Stimulated activated CD4-positive, alpha-beta T cell treated with anti-CD3 and anti-CD28 coated beads, Interleukin-2, amount 100 ng/mL, for 48 hours (primary cell): Measurements from ENCODE around the gene ALG6.
"Not testable (repeated sequence)": the region's sequence is repeated elsewhere in the genome, so short reads cannot be mapped to it uniquely, and the experiment has no call there.

Source experiments
- DNase-seq, 2 donors: peaks; one replicate each; pipeline ENCODE4 v3.0.0-alpha.2; 2020

Gene ALG6

DNA sequence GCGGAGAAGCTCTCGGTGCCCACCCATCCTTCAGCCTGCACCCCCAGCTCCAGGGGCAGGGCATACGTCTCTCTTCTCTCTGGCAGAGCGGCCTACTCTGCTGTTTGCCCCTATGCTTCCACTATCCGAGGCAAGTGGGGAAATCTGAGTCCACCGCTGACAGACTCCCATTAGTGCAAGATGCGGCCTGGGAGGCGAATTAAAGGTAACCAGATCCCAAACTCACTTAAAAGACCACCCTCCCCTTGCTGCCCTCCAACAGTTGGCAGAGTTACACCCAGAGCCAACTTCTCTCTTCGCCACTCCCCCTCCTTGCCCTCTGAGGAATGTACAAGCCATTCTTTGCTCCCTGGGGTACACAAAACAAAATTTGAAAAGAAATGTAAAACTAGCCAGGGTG lies 38.6 kb upstream of the ALG6 start:
- DNase-seq: no peak

DNA sequence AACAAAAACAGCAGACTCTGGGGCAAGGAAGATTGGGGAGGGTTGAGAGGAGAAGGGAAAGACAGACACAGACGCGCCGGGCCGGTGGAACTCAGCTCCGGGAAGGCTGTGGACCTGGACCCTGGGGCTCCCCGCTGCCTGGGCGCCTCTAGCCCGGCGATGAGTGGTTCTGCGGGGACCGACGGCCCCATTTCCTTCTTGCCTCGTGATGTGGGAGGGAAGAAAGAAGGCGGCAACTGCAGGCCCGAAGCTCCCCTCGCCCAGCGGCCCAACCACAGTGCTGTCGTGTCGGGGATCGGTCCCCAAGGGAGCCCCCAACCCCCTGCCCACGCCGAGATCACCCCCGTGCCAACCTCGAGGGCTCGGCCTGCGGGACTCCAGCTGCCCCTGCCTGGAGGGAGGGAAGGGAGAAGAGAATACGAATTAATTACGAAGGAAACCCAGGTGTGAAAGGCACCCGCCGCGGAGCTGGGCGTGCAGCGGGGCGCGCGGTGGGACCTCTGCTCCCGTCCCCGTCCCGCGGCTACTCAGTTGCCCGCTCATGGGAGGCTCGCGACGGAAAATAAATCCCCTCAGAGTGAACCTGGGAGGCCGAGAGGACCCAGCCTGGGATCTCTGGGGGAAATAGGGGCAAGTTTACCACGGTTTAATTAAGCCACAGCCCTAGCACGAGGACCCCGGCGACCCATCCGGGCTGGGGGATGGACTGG lies 37.7 kb upstream of the ALG6 start:
- DNase-seq: no peak

DNA sequence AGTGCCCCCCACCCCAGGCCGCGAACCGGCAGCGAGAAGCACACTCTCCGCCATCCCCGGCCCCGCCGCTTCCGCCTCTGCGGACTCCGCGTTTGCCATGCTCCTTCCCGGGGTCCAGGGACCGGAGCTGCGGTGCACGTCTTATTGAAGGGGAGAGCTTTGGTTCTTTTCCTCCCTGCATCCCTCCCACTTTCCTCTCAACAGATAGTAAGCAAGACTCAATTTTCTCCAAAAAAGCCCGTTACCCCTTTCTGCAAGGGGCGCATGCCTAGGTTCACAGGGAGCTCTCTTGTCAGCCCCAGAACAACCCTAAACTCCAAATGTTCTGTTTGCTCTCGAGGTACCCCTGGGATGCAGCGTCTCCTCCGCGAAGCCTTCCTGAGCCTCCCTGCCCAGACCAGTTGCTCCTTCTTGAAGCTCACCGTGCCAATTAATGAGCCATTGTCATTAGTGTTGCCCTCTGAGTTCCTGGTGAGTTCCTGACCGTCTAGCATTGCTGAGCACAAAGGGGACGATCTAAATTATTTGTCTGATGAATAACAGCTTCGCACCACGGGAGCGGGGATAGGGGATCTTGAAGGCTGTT lies 37.0 kb upstream of the ALG6 start:
- DNase-seq: no peak

DNA sequence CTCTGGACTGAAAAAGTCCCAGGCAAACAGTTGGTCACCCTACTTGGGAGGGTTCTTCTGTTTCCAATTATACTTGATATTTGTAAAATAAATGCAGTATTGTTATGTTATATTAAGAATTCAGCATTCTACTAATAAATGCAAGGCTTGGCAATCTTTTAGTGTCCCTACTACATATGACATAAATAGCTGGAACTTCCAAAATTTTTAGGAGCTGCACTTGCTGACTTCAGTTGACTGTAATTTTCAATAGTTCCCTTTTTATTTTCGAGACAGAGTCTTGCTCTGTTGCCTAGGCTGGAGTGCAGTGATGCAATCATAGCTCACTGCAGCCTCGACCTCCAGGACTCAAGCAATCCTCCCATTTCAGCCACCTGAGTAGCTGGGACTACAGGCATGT lies 25.0 kb upstream of the ALG6 start:
- no peak for DNase-seq

DNA sequence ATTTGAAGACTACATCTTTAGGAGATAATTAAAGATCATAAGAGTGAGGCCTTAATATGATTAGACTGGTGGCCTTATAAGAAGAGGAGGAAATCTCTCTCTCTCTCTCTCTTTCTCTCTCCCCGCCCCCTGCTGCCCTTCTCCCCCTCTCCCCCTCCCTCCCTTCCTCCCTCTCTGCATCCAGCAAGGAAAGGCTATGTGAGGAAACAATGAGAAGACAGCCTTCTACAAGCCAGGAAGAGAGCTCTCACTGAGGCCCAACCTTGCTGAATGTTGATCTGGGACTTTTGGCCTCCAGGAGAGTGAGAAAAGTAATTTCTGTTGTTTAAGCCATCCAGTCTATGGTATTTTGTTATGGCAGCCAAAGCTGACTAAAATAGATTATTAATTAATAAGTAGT lies 23.5 kb upstream of the ALG6 start:
- no peak for DNase-seq

DNA sequence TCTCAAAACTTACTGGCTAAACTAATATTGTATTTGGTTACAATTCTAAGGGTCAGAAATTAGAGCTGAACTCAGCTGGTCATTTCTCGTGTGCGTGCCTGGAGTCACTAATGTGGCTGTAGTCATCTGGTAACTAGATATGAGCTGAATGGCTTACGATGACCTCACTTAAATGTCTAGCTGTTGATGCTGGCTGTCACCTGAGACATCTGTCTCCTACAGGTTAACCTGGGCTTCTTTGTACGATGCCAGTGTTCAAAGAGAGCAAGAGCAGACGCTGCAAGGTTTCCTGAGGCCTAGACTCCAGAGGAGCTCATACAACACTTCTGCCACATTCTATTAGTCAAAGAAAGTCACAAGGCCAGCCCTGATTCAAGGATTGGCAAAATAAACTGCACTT lies 17.1 kb upstream of the ALG6 start:
- no peak for DNase-seq

DNA sequence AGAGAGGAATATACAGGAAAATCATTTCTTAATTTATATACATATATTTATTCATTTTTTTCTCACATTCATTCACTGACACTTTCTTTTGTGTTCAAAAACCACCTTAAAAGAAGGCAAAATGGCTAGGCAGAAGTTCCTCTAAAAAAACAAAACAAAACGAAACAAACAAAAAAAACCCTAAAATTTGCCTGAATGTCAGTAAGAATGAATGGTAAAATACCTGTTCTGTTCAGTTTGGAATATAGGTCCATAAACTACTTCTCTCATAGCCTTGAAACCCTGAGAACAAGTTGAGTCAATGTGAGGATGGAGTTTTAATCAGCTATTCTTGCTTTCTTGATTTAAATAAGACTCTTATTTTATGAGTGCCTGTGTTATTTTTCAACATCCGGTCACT lies 14.7 kb upstream of the ALG6 start:
- no peak for DNase-seq

DNA sequence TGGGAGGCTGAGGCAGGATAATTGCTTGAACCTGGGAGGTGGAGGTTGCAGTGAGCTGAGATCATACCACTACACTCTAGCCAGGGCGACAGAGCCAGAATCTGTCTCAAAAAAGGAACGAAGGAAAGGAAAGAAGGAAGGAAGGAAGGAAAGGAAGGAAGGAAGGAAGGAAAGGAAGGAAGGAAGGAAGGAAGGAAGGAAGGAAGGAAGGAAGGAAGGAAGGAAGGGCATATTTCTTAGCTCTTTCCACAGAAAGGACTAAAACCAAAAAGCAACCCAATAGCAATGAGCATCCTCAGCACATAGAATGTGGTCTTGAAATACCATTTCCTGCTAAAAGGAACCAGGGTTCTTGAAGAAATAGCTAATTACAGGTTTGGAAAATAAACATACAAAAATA lies 11.2 kb upstream of the ALG6 start:
- not testable (repeated sequence) for DNase-seq

DNA sequence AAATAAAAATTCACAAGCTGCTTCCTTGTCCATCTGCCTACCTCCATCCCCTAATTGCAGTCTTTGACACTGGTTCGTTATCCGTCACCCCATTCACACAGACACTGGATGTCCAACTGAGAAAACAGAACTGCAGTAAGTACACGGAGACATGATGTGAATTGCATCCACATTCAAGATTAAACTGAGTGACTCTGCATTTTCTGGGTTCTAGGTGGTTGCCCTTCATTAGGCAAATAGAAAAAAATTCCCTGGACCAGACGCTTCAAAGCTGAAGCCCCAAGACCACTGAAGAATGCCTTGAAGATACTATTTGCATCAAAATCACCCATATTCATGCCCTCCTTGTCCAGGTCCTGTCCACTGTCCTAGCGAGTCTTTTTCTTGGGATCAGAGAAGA lies 7.9 kb upstream of the ALG6 start:
- no peak for DNase-seq

DNA sequence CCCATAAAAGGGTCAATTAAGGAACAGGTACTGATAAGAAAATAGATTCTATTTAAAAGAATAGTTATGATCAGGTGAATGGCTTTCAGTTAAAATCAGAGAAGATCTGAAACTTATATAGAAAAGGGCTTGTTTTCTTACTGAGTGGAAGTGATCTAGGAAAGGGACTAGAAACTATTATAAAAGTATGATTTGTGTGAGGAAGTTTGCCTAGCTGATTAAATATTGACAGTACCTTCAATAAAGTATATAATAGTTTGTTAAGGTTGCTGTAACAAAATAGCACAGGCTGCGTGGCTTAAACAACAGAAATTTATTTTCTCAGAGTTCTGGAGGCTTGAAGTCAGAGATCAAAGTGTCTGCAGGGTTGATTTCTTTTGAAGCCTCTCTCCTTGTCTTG lies 5.4 kb upstream of the ALG6 start:
- DNase-seq: no peak

DNA sequence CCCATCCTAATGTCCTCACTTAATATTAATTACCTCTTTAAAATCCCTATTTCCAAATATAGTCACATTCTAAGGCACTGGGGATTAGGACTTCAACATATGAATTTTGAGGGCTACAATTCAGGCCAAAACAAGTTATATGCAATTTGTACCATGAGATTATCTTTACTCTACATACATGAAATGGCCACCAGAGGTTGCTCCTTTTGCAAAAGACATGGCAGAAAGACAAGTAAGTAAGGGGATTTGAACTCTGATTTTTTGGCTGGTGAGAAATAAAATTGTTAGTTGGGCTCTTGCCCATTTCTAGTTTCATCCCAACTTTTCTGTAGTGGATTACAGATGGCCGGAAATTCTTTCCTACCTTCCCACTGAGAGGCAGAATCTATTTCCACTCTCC lies 4.8 kb upstream of the ALG6 start:
- no peak for DNase-seq

DNA sequence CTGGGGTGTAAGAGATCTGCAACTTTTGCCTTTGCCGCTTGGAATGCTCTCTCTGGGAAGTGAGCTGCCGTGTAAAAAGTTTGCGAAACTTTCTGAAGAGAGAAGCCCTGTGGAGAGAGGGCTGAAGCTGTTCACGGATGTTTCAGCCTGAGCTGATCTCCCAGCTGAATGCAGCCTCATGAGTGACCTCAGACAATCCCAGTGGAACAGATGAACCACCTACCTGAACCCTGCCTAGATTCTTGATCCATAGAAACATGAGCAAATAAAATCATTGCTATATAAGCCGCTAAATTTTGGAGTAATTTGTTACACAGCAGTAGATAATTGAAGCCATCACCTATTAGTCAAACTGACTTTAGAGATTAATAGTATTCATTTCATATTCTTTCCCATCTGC lies 4.4 kb upstream of the ALG6 start:
- DNase-seq: no peak

DNA sequence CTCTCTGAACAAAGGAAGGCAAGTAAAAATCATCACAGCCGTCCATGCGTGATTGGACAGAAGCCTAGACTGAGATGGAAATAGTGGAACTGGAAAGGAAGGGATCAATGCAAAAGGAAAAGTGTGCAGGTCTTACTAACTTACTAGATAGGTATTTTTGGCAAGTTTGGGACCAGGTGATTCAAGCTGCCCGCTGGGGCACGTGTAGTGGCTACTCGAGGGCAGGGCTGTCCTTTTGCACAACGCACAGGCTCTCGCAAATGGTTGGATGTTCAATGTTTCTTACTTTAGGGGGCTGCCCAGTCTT lies 566 bp upstream of the ALG6 start:
- DNase-seq: no peak

DNA sequence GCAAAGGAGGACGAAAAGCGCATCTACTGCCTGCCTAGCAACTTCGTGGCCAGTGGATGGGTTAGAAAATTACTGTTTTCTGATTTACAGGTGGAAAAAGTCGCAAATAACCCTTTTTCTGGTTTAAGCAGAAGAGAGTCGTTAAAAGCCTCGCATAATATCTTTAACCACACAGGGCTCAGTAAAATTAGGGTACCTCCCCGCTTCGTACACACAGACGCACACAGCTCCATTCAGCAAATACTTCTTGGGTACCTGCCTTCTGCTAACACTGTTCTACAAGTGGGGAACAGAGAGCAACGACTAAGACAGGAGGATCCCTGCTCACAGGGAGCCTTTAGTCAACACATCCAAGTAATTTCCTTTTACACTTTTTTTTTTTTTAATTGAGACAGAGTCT lies 704 bp downstream of the ALG6 start:
- no peak for DNase-seq

DNA sequence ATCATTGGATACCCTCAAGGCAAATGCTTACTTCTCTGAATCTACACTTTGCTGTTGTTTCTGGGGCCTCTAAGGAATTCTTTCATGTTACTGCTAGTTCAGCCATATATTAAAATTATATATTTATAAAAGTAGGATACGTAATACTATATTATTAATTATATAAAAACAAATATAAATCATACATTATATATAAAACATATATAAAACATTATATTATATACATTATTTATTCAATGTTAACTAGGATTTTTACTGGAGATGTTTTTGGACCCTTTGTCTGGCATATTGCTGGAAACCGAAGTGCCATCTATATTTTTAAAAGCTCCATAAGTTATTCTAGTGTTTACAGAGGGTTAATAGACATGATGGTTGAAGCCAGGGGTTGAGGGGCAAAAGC lies 12.2 kb downstream of the ALG6 start:
- no peak for DNase-seq

DNA sequence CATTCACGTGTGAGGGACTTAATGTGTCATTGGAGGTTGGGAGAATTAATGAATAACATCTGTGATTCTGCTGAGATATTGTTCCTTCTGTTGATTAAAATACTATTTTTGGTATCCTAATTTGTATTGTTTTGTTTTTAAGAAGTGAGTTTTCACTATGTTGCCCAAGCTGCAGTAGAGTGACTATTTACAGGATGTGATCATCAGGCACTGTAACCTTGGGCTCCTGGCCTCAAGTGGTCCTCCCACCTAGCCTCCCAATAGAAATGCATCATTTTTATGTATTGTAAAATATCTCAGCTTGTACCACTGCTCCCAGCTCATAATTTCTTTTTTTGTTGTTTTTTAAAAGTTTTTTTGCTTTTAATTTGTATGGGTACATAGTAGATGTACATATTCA lies 14.3 kb downstream of the ALG6 start:
- DNase-seq: no peak

DNA sequence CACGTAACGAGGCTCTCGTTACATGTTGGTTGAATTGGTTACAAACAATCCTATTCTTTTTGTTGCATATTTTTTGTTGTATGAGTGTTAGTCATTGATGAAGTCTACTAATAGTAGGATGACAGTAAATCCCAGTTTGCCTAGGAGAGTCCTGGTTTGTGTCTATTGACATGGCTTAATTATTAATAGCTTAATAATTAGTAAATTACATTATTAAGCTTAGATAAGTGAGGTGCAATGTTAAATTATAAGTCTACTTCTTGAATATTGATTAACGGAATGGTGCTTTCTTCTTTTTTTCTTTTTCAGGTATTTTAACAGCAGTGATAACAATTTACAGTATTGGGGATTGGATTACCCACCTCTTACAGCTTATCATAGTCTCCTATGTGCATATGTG lies 34.5 kb downstream of the ALG6 start:
- DNase-seq: no peak

DNA sequence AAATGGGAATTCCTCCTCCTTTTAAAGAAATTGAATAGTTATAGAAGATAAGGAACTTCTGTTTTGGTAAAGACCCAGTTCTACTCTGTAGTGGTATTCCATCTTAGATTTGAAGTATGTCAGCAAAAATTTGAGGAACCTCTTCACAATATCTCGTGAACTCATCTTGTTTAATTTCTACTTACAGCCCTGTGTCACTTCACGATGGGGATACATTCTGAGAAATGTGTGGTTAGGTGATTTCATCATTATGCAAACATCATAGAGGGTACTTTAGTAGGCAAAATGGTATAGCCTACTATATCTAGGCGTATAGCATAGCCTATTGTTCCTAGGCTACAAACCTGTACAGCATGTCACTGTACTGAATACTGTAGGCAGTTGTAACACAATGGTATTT lies 36.0 kb downstream of the ALG6 start:
- no peak for DNase-seq

DNA sequence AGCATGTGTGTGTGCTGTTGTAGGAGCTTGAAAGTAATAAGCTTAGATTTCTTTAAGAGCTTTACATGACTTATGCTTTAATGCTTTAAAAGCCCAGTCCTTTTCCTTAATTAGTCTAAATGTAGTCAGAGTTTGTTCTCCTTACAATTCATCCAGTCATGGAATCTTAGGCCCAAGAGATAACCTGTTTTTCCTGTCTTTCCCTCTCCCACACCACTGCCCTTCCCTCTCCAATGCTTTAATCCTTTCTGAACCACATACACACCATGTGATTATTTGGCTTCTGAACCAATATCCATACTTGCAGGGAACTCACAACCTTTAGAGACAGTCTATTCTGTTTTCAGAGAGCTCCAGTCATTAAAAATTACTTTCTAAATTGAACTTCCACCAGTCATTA lies 37.6 kb downstream of the ALG6 start:
- no peak for DNase-seq

DNA sequence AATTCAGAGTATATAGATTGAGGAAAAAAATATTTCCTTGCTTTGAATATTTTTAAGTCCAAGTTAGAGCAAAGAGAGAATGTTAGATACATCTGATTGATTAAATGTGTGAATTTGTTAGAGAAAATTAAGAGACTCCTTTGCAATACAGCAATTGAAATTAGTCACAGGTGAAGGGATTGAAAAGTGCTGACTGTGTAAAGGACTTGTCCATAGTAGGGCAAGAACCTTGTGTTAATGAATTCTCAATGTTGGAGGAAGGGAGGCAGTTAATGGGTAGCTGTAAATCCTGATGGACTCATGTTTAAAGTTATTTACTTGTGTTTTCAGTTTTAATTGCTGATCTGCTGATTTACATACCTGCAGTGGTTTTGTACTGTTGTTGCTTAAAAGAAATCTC lies 38.6 kb downstream of the ALG6 start:
- DNase-seq: no peak

DNA sequence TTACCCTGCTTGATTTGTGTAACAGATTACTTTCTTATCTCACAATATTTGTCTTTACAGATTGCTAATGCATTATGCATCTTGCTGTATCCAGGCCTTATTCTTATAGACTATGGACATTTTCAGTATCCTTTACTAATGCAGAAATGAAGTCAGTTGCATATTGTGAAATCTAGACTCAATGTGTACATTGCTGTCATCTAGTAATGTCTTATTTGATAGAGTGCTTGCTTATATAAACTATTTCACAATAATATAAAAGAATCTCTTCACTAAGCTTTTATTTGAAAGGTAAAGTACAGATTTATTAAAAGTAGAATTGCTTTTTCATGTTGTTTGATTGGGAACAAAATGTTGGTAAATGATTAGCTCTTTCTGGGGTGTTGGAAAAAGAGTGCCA lies 39.6 kb downstream of the ALG6 start:
- no peak for DNase-seq

DNA sequence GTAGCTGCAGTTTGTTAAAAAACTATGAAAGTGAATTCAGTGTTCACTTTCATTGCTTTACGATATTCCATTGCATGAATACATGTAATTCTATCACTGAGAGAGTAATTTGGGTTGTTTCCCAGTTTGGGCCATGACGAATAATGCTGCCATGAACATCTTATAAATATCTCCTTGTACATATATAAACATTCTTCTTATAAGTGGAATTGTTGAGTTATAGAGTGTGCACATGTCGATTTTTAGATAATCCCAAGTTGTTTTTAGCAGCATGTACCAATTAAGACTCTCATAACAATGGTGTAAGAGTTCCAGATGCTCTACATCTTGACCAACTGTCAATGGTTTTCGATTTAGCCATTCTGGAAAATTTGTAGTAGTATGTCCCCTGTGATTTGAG lies 40.9 kb downstream of the ALG6 start:
- DNase-seq: no peak

DNA sequence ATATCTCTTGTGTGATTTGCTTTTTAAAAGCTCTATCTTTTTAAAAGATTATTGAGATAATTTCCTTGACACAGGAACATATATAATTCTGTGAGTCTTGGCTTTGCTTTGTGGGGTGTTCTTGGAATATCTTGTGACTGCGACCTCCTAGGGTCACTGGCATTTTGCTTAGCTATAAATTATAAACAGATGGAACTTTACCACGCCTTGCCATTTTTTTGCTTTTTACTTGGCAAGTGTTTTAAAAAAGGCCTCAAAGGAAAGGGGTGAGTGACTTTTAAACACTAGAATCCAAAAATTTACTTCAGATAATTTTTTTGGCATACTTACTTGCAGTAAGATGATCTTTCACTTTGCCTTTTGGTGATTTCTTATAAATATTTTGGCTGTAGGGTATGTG lies 43.6 kb downstream of the ALG6 start:
- no peak for DNase-seq

DNA sequence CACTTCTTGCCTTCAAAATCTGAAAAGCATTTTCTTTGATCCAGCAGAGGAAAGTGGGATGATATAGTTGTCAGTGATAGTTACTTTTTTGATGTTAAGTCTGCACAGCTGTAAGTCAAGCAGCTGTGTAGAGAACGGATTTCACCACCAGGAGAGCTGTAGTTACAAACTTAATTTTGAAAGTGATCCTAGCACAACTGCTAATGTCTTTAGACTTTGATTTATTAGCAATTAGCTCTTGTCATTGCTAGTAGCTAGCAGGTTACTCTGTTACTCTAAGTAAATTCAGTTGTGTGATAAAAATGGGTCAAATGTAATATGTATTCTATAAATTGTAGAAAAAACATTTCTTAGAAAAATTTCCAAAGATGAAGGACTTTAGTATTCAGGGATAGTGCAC lies 46.0 kb downstream of the ALG6 start:
- DNase-seq: no peak

DNA sequence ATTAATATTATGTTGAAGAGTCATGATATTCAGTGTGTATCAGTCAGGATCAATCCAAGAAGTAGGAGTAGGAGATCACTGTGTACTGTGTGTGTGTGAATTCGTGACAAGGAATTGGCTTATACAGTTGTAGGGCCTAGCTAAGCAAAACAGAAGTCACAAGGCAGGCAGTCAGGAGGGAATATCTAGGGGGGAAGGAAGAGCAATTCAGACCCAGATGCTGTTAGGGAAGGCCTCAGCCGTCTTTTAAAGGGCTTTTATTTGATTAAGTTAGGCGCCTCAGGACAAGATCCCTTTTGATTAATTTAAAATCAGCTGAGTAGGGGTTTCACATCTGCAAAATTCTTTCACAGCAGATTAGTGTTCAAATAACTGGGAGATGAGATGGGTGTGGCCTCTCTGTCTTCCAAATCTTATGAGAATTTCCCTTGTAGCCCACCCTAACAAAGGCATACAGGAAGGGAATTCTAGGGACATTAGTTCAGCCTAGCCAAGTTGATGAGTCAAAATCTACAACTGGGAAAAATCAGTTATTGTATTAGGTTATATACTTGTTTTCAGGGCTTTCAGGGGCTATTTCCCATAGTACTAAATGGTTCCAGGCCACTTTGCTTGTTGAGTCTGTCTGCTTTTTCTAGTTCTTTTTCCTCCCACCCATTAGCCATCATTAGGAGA lies 47.4 kb downstream of the ALG6 start:
- no peak for DNase-seq
